NB4 (cell line): Measurements from ENCODE around the gene PLCB4.

Experiments
- DNase-seq: peaks from one replicate; pipeline ENCODE4 v3.0.0; 2010; ENCODE audit warnings: low read depth
- H3K4me3 ChIP-seq: one replicate; pipeline ENCODE4 v1.5.1; 2011; ENCODE audit warnings: mild to moderate bottlenecking, low read depth, low read length, moderate library complexity
- CTCF ChIP-seq: IDR thresholded peaks from one replicate; pipeline ENCODE4 v1.5.1; 2012; ENCODE audit warnings: low read depth, low read length
- MAX ChIP-seq: IDR thresholded peaks from 2 replicates; pipeline ENCODE4 v1.6.1; 2011; ENCODE audit warnings: low read depth, low read length
- MYC ChIP-seq: IDR thresholded peaks from 2 replicates; pipeline ENCODE4 v1.6.1; 2011; ENCODE audit warnings: low read depth, low read length
- POLR2A ChIP-seq: IDR thresholded peaks from 2 replicates; pipeline ENCODE4 v1.6.1; 2011; ENCODE audit warnings: mild to moderate bottlenecking; ENCODE audit not compliant: insufficient read length; ENCODE audit errors: extremely low read depth

The PLCB4 gene

GRCh38 chr20:9322661-9323060 lies 253.8 kb downstream of the PLCB4 start:
- DNase-seq, result no peak
- TF ChIP-seq MYC (no peak), POLR2A (no peak), MAX (no peak), CTCF (no peak)
- no peak overlapping the region for H3K4me3 ChIP-seq

DNA sequence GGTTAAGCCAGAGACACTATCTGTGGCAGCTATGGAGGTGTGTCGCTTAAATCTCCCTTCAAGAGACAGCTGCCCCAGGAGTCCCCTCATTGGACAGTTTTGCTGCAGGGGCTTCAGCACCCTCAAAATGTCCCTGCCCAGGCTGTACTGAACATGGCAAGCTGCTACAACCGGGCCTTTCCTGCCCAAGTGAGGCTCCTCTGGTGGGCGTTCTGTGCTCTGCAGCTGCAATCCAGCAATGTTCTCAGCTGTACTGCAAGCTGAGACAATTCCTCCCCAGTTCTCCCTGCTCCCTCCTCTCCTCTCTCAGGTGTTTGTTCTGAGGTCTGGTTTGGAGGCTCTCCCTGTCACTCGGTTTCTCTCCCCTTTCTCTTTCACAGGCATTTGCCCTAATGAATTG lies 254.7 kb downstream of the PLCB4 start:
- no peak overlapping the region for H3K4me3 ChIP-seq
- TF ChIP-seq MAX (no peak), CTCF (peak; percentile 39)
- DNase-seq, result no peak

DNA sequence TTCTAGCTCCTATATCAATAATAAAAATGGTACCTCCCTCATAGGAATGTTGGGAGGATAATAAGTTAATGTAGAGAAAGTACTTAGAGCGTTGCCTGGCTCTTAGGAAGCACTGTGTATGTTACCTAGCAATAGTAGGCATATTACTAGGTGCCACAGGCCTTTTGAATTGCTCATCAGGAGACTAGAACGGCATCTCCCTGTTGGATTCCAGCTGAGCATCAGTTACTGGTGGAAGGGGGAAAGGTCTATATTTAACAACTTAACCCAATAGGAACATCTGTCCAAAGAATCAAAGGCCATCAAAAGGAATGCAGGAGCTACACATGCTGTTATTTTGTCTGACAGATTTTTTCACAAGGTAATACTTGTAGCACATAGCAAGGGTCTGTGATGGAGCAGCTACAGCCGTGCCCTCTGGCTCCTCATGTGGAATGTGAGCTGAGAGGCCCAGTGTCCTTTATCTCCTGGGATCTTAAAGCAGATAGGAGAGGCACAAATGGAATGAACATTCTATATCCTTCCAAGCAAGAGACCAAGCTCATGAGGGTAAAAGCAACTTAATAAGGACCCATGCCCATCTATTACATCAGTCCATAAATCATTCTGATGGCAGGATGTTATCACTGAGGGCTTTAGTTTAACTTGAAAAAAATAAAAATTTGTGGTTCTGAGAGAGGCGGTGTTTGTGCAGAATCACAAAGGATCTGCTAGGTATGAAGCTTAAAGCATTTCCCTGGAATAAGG lies 260.6 kb downstream of the PLCB4 start:
- TF ChIP-seq MYC, result no peak
- TF ChIP-seq CTCF, result no peak
- TF ChIP-seq MAX, result no peak
- TF ChIP-seq POLR2A, result no peak
- DNase-seq, result no peak
- H3K4me3 ChIP-seq, result no peak overlapping the region

- H3K4me3 ChIP-seq, result no peak overlapping the region
- no peak for DNase-seq
- TF ChIP-seq MAX, result no peak
- TF ChIP-seq MYC, result no peak
- TF ChIP-seq CTCF, result no peak
- no peak for TF ChIP-seq POLR2A
These were observed 261.3 kb downstream of the PLCB4 start for GRCh38 chr20:9330151-9330550.

- no peak overlapping the region for H3K4me3 ChIP-seq
- TF ChIP-seq POLR2A (no peak), MAX (no peak)
- no peak for DNase-seq
These were observed 263.0 kb downstream of the PLCB4 start for GRCh38 chr20:9331707-9332435.

- DNase-seq, result no peak
- no peak overlapping the region for H3K4me3 ChIP-seq
- TF ChIP-seq MYC, result no peak
- TF ChIP-seq POLR2A, result no peak
These were observed 264.0 kb downstream of the PLCB4 start for GRCh38 chr20:9332791-9333479.
